Measurements from ENCODE around the gene ERMAP. TPM values are rescaled to one million over a fixed set of nuclear protein-coding genes. Genes with fewer than 3 reads are reported as not detected.

The ERMAP gene
- total and polyA plus RNA-seq, 9 of the 15 experiments (the other 6 are each of a cell fraction or from before 2014, with no cell fraction given) = 8.0 to 31.4 (median 22.5) TPM

DNA sequence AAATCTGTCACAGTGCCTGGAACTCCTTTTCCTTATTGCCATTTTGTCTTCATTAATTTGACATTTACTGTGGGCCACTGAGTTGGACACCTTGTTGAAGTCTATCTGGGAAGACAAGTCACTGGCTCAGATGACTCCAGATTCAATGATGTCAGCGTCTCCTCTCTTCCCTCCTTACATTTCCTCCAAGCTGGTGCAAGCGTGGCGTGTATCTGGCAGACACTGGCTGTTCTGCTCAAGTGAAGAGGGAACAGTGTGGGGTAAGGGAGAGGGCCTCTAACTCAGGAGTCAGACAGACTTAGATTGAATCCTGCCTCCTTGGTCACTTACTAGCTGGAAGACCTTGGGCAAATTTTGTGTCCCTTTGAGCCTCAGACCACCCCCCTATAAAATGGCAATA, 20.8 kb downstream of the ERMAP start:
- WGBS (ENCODE audit: insufficient coverage, low coverage, missing lambda C conversion rate) = 34% methylated on average over 3 of the region's 3 CpGs
- peaks cover 6% of the 10 kb centered on the region for H3K9me1 ChIP-seq (ENCODE audit: control insufficient read depth, insufficient read depth, low read length)
- no peaks in the 10 kb centered on the region; the same call in 1 of the 2 replicates for H4K20me1 ChIP-seq (replicated peaks; ENCODE audit: control insufficient read depth, insufficient read depth, low read length)
- intact Hi-C loops (cut with micrococcal nuclease) (no loop called here), in situ Hi-C loops (cut with MboI) (no loop called here)
- H2AFZ ChIP-seq (ENCODE audit: low read depth, low read length) = no peak overlapping the region
- CTCF ChIA-PET (ENCODE audit: low intra/inter-chr PET ratio) = no interaction called here
- FAIRE-seq (no peak), ATAC-seq (no peak), DNase-seq (ENCODE audit: extremely low read depth in 1 of 4, low spot score in 3 of 4) (no peak)
- peaks cover 5 to 13% of the 10 kb centered on the region in 2 experiments; a peak in 2 of 5 replicates for H3K4me1 ChIP-seq (replicated peaks in 1 of 2; ENCODE audit: control insufficient read depth in 2 of 2, insufficient read depth in 2 of 2, low read length in 2 of 2)
- no peak overlapping the region for H3K4me3 ChIP-seq
- no peak overlapping the region; the same call in 2 of the 3 replicates for H3K27ac ChIP-seq (ENCODE audit: extremely low read depth, low read depth, low read length)
- no peak overlapping the region for H3K4me2 ChIP-seq (ENCODE audit: insufficient read depth, low read length)
- H3K36me3 ChIP-seq (ENCODE audit: control insufficient read depth, insufficient read depth, low read length) = peaks cover 90% of the 10 kb centered on the region
- no TSS peak for BruUV-seq (replicated peaks)
- peaks cover 9% of the 10 kb centered on the region; the same call in 2 of the 3 replicates for H3K79me2 ChIP-seq (ENCODE audit: control insufficient read depth, insufficient read depth, low read length)
- H3K9ac ChIP-seq (ENCODE audit: insufficient read depth in 1 of 2, low read depth in 2 of 2, low read length in 2 of 2) = no peak overlapping the region
- POLR2A ChIA-PET = interaction anchor here (1.1 to 10.7 kb wide), 3 partner anchors 8 to 17 kb away, joined by 5 to 94 read pairs (median 38); partner anchors contain the start of gene ZNF691
- H3K9me3 ChIP-seq (replicated peaks; ENCODE audit: control insufficient read depth, insufficient read depth, low read depth, low read length) = no peaks in the 10 kb centered on the region
- no peaks in the 10 kb centered on the region for H3K27me3 ChIP-seq (ENCODE audit: control insufficient read depth in 2 of 2, insufficient read depth in 2 of 2, low read length in 2 of 2)
- TF ChIP-seq NR1H2 (CRISPR knock-in tag; IDR thresholded peaks at IDR 0.05) (no peak), ZNF589 (CRISPR knock-in tag; IDR thresholded peaks at IDR 0.05; ENCODE audit: low read depth) (no peak), TARDBP (IDR thresholded peaks at IDR 0.05) (no peak), MEIS2 (IDR thresholded peaks at IDR 0.05; ENCODE audit: partially characterized antibody) (no peak), MXI1 (IDR thresholded peaks at IDR 0.05; ENCODE audit: low read depth, low read length) (no peak), ZNF23 (CRISPR knock-in tag; IDR thresholded peaks at IDR 0.05) (no peak), NFATC3 (IDR thresholded peaks at IDR 0.05) (no peak), KDM2B (CRISPR knock-in tag; IDR thresholded peaks at IDR 0.05) (no peak), NONO (IDR thresholded peaks at IDR 0.05; ENCODE audit: low read depth in 2 of 2, low read length in 1 of 2) (no peak), EHMT2 (IDR thresholded peaks at IDR 0.05) (no peak), CEBPB (tag; IDR thresholded peaks at IDR 0.05) (no peak), KLF10 (CRISPR knock-in tag; IDR thresholded peaks at IDR 0.05) (no peak), ELF4 (CRISPR knock-in tag; IDR thresholded peaks at IDR 0.05) (no peak), ESRRB (CRISPR knock-in tag; IDR thresholded peaks at IDR 0.05; ENCODE audit: borderline replicate concordance) (no peak)
- TF ChIP-seq, protein P1, sequence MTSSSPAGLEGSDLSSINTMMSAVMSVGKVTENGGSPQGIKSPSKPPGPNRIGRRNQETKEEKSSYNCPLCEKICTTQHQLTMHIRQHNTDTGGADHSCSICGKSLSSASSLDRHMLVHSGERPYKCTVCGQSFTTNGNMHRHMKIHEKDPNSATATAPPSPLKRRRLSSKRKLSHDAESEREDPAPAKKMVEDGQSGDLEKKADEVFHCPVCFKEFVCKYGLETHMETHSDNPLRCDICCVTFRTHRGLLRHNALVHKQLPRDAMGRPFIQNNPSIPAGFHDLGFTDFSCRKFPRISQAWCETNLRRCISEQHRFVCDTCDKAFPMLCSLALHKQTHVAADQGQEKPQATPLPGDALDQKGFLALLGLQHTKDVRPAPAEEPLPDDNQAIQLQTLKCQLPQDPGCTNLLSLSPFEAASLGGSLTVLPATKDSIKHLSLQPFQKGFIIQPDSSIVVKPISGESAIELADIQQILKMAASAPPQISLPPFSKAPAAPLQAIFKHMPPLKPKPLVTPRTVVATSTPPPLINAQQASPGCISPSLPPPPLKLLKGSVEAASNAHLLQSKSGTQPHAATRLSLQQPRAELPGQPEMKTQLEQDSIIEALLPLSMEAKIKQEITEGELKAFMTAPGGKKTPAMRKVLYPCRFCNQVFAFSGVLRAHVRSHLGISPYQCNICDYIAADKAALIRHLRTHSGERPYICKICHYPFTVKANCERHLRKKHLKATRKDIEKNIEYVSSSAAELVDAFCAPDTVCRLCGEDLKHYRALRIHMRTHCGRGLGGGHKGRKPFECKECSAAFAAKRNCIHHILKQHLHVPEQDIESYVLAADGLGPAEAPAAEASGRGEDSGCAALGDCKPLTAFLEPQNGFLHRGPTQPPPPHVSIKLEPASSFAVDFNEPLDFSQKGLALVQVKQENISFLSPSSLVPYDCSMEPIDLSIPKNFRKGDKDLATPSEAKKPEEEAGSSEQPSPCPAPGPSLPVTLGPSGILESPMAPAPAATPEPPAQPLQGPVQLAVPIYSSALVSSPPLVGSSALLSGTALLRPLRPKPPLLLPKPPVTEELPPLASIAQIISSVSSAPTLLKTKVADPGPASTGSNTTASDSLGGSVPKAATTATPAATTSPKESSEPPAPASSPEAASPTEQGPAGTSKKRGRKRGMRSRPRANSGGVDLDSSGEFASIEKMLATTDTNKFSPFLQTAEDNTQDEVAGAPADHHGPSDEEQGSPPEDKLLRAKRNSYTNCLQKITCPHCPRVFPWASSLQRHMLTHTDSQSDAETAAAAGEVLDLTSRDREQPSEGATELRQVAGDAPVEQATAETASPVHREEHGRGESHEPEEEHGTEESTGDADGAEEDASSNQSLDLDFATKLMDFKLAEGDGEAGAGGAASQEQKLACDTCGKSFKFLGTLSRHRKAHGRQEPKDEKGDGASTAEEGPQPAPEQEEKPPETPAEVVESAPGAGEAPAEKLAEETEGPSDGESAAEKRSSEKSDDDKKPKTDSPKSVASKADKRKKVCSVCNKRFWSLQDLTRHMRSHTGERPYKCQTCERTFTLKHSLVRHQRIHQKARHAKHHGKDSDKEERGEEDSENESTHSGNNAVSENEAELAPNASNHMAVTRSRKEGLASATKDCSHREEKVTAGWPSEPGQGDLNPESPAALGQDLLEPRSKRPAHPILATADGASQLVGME (CRISPR knock-in tag; IDR thresholded peaks at IDR 0.05) = no peak
- TF ChIP-seq, protein P2, sequence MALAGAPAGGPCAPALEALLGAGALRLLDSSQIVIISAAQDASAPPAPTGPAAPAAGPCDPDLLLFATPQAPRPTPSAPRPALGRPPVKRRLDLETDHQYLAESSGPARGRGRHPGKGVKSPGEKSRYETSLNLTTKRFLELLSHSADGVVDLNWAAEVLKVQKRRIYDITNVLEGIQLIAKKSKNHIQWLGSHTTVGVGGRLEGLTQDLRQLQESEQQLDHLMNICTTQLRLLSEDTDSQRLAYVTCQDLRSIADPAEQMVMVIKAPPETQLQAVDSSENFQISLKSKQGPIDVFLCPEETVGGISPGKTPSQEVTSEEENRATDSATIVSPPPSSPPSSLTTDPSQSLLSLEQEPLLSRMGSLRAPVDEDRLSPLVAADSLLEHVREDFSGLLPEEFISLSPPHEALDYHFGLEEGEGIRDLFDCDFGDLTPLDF (CRISPR knock-in tag; IDR thresholded peaks at IDR 0.05) = no peak

Measured in K562 (cell line).